ENCODE data around the gene APAF1. TPM values are rescaled to one million over a fixed set of nuclear protein-coding genes. Genes with fewer than 3 reads are reported as not detected.

Gene APAF1
- polyA plus RNA-seq, 1 of the 3 experiments (the other 2 are of a cell fraction) = 3.3 TPM

DNA sequence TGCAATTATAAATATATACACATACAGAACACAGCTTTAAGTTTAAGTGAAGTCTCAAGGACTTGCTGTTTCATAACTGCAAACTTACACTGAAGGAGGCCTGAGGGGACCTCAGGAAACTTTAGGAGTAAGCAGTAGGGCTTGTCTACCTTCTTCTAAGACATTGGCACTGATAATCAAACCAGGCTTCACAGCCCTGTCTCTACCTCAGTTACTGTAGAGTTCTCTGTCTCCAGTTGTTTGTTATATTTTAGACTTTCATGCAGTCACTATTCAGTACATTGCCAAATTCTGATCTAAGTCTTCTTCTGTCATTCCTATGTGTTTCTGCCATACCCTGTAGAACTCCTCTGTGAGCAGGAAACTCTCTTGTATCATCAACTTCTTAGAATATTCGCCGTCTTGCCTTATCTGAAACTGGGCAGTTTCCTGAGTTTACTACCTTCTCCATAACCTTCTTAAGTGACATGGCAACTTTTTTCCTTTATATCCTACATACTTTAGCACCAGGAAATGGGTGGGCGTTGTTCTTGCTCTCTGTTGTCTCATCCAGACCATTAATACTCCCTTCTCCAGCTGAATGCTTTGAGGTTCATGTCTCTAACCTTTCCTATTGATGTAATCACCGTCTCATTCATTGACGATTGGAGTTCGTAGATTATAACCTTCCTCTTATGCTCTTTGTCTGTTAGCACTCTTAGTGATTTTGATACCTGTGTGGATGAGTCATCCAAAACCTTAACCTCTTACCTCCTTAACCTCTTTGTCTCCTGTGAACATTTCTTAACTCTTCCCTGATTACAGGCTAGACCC lies 11.4 kb downstream of the APAF1 start:
- Histone ChIP-seq H3K4me1 (ENCODE audit: control insufficient read depth in 1 of 2, insufficient read depth in 2 of 2, low read depth in 1 of 2, low read length in 1 of 2) (no peaks in the 10 kb centered on the region), H3K9ac (no peak overlapping the region), H3K27me3 (ENCODE audit: insufficient read depth) (no peaks in the 10 kb centered on the region), H3K36me3 (replicated peaks in 1 of 2; ENCODE audit: control insufficient read depth in 1 of 2, insufficient read depth in 2 of 2, low read length in 1 of 2) (peaks cover 20 to 49% of the 10 kb centered on the region in 2 experiments), H3K4me3 (ENCODE audit: low read depth in 2 of 2, low read length in 1 of 2) (no peak overlapping the region), H2AFZ (ENCODE audit: low read depth) (no peak overlapping the region), H3K79me2 (ENCODE audit: insufficient read depth) (peaks cover 33% of the 10 kb centered on the region), H3K4me2 (no peak overlapping the region), H3K9me3 (no peaks in the 10 kb centered on the region), H3K9me2 (no peaks in the 10 kb centered on the region), H3K27ac (ENCODE audit: low read depth in 2 of 2, low read length in 1 of 2) (no peak overlapping the region), H3F3A (replicated peaks; ENCODE audit: insufficient read depth) (peaks cover 4% of the 10 kb centered on the region), H4K20me1 (ENCODE audit: insufficient read depth) (no peaks in the 10 kb centered on the region)
- 94% methylated on average over 6 of the region's 6 CpGs for WGBS (ENCODE audit: low lambda C conversion rate)
- DNase-seq = no peak
- TF ChIP-seq JUND (IDR thresholded peaks at IDR 0.05) (no peak), TCF12 (IDR thresholded peaks at IDR 0.05) (no peak)
- TF ChIP-seq, protein P1, sequence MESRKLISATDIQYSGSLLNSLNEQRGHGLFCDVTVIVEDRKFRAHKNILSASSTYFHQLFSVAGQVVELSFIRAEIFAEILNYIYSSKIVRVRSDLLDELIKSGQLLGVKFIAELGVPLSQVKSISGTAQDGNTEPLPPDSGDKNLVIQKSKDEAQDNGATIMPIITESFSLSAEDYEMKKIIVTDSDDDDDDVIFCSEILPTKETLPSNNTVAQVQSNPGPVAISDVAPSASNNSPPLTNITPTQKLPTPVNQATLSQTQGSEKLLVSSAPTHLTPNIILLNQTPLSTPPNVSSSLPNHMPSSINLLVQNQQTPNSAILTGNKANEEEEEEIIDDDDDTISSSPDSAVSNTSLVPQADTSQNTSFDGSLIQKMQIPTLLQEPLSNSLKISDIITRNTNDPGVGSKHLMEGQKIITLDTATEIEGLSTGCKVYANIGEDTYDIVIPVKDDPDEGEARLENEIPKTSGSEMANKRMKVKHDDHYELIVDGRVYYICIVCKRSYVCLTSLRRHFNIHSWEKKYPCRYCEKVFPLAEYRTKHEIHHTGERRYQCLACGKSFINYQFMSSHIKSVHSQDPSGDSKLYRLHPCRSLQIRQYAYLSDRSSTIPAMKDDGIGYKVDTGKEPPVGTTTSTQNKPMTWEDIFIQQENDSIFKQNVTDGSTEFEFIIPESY (IDR thresholded peaks at IDR 0.05; ENCODE audit: borderline replicate concordance, low read depth) = no peak
- CTCF ChIA-PET = interaction anchor here (1.5 kb wide), 1 partner anchor 90 kb away, joined by 6 read pairs; no protein-coding TSS in a partner anchor
- POLR2A ChIA-PET = no interaction called here

DNA sequence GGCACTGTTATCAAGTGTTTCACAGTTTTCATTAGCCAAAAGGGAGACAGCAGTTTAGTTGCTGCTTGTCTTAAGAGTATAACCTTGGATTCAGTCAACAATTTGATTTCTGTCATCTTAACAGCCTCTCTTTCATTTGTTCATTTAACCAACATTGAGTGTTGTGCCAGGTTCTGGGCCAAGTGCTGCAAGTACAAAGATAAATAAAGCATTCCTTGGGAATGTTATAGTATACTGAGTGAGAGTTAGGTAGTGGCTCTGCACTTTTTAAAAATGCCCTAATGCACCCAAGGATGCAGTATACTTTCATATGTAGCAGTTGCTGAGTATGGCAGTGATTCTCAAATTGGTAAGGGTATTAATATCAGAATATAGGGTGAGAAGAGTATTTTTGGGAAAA lies 15.4 kb downstream of the APAF1 start:
- no peaks in the 10 kb centered on the region for H3K9me3 ChIP-seq
- H4K20me1 ChIP-seq (ENCODE audit: insufficient read depth) = no peaks in the 10 kb centered on the region
- H3K79me2 ChIP-seq (ENCODE audit: insufficient read depth) = peaks cover 7% of the 10 kb centered on the region; the same call in 1 of the 2 replicates
- no peak overlapping the region for H3K9ac ChIP-seq
- CTCF ChIA-PET = interaction anchor here (0.8 kb wide), 1 partner anchor 77 kb away, joined by 3 read pairs; no protein-coding TSS in a partner anchor
- no peak for DNase-seq
- H3K27me3 ChIP-seq (ENCODE audit: insufficient read depth) = no peaks in the 10 kb centered on the region
- no peaks in the 10 kb centered on the region for H3K9me2 ChIP-seq
- no peak overlapping the region for H3K4me2 ChIP-seq
- H3K27ac ChIP-seq (ENCODE audit: low read depth in 2 of 2, low read length in 1 of 2) = no peak overlapping the region
- H3F3A ChIP-seq (replicated peaks; ENCODE audit: insufficient read depth) = no peaks in the 10 kb centered on the region
- POLR2A ChIA-PET = no interaction called here
- peaks cover 37 to 71% of the 10 kb centered on the region in 2 experiments for H3K36me3 ChIP-seq (replicated peaks in 1 of 2; ENCODE audit: control insufficient read depth in 1 of 2, insufficient read depth in 2 of 2, low read length in 1 of 2)
- H3K4me1 ChIP-seq (ENCODE audit: control insufficient read depth in 1 of 2, insufficient read depth in 2 of 2, low read depth in 1 of 2, low read length in 1 of 2) = no peaks in the 10 kb centered on the region
- no peak overlapping the region for H2AFZ ChIP-seq (ENCODE audit: low read depth)
- TF ChIP-seq, protein P2, sequence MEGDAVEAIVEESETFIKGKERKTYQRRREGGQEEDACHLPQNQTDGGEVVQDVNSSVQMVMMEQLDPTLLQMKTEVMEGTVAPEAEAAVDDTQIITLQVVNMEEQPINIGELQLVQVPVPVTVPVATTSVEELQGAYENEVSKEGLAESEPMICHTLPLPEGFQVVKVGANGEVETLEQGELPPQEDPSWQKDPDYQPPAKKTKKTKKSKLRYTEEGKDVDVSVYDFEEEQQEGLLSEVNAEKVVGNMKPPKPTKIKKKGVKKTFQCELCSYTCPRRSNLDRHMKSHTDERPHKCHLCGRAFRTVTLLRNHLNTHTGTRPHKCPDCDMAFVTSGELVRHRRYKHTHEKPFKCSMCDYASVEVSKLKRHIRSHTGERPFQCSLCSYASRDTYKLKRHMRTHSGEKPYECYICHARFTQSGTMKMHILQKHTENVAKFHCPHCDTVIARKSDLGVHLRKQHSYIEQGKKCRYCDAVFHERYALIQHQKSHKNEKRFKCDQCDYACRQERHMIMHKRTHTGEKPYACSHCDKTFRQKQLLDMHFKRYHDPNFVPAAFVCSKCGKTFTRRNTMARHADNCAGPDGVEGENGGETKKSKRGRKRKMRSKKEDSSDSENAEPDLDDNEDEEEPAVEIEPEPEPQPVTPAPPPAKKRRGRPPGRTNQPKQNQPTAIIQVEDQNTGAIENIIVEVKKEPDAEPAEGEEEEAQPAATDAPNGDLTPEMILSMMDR (IDR thresholded peaks at IDR 0.05) = no peak
- TF ChIP-seq, protein P3, sequence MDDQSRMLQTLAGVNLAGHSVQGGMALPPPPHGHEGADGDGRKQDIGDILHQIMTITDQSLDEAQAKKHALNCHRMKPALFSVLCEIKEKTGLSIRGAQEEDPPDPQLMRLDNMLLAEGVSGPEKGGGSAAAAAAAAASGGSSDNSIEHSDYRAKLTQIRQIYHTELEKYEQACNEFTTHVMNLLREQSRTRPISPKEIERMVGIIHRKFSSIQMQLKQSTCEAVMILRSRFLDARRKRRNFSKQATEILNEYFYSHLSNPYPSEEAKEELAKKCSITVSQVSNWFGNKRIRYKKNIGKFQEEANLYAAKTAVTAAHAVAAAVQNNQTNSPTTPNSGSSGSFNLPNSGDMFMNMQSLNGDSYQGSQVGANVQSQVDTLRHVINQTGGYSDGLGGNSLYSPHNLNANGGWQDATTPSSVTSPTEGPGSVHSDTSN (IDR thresholded peaks at IDR 0.05) = no peak
- TF ChIP-seq JUND (IDR thresholded peaks at IDR 0.05) (no peak), SIN3A (IDR thresholded peaks at IDR 0.05; ENCODE audit: borderline replicate concordance, low read depth, low read length) (no peak), NRF1 (IDR thresholded peaks at IDR 0.05; ENCODE audit: low read depth, low read length) (no peak), TAF1 (IDR thresholded peaks at IDR 0.05; ENCODE audit: borderline replicate concordance, low read depth, low read length) (no peak), GATA2 (CRISPR knock-in tag; IDR thresholded peaks at IDR 0.05) (no peak), FOXJ3 (CRISPR knock-in tag; IDR thresholded peaks at IDR 0.05) (no peak)
- TF ChIP-seq, protein P1 (IDR thresholded peaks at IDR 0.05; ENCODE audit: borderline replicate concordance, low read depth) = no peak
- TF ChIP-seq, protein P4, sequence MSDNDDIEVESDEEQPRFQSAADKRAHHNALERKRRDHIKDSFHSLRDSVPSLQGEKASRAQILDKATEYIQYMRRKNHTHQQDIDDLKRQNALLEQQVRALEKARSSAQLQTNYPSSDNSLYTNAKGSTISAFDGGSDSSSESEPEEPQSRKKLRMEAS (IDR thresholded peaks at IDR 0.05; ENCODE audit: low read depth) = no peak
- no peak overlapping the region for H3K4me3 ChIP-seq (ENCODE audit: low read depth in 2 of 2, low read length in 1 of 2)

All from SK-N-SH (cell line).